MM.1S (cell line): ENCODE measurements around the gene NEURL3.

ENCODE experiments used
- CTCF ChIP-seq: fragments of 300-600 bp; sonication (generic); IDR thresholded peaks from 2 replicates; pipeline ENCODE4 v1.5.1; 2016; ENCODE audit warnings: antibody characterized with exemption, low read length, mixed read lengths
- EZH2 ChIP-seq: fragments of 300-600 bp; sonication (generic); optimal IDR thresholded peaks from 2 replicates; pipeline ENCODE3; 2017; ENCODE audit warnings: low read depth, mild to moderate bottlenecking, antibody characterized with exemption, low read length, mixed read lengths

- TF ChIP-seq CTCF (no peak), EZH2 (no peak)
Observed at GRCh38 chr2:96503637-96504243, 1.4 kb downstream of the NEURL3 start.
